Skin epidermis (tissue), 12 donors: ENCODE measurements around the gene PPL.
"Not testable (repeated sequence)": the region's sequence is repeated elsewhere in the genome, so short reads cannot be mapped to it uniquely, and the experiment has no call there.

ENCODE experiments used
- H3K27ac ChIP-seq, 21 experiments: fragments of 200-600 bp; sonication (generic) in 11 of 21; one replicate each; pipeline ENCODE4 v1.5.0; 2020; ENCODE audit warnings: mild to moderate bottlenecking in 3 of 21, inconsistent platforms in 2 of 21, moderate library complexity in 2 of 21
- H3K4me3 ChIP-seq, 7 experiments: fragments of 200-600 bp; sonication (generic) in 2 of 7; one replicate each; pipeline ENCODE4 v1.5.0; 2020; ENCODE audit warnings: inconsistent platforms in 2 of 7, mild to moderate bottlenecking in 2 of 7, moderate library complexity in 1 of 7

PPL gene

GRCh38 chr16:4936991-4937781 is at the start of gene PPL:
Gene PPL, minus strand, starts transcription at chr16:4937148. Its CDS starts 103 bp downstream, at chr16:4937045.
- Histone ChIP-seq H3K4me3 (peak within 1 kb of the TSS; percentile 40 to 87 (median 58)), H3K27ac (peak within 1 kb of the TSS in 20 of 21 experiments; percentile 1 to 94 (median 84))

- H3K4me3 ChIP-seq: no peak overlapping the region
- H3K27ac ChIP-seq: no peak overlapping the region
These were observed 47.4 kb upstream of the PPL start for GRCh38 chr16:4984174-4984990.

GRCh38 chr16:4982056-4982867 is 45.3 kb upstream of the PPL start:
- no peak overlapping the region for H3K27ac ChIP-seq
- H3K4me3 ChIP-seq: no peak overlapping the region

GRCh38 chr16:4981473-4981872 is 44.5 kb upstream of the PPL start:
- Histone ChIP-seq H3K27ac (no peak overlapping the region), H3K4me3 (no peak overlapping the region)

- no peak overlapping the region for H3K4me3 ChIP-seq
- no peak overlapping the region for H3K27ac ChIP-seq
These were observed 43.7 kb upstream of the PPL start for GRCh38 chr16:4980691-4981090.

GRCh38 chr16:4979736-4980660 is 43.0 kb upstream of the PPL start:
- Histone ChIP-seq H3K4me3 (no peak overlapping the region), H3K27ac (no peak overlapping the region)

GRCh38 chr16:4979164-4979563 is 42.2 kb upstream of the PPL start:
- H3K27ac ChIP-seq: no peak overlapping the region
- H3K4me3 ChIP-seq: no peak overlapping the region

- H3K4me3 ChIP-seq: no peak overlapping the region
- no peak overlapping the region for H3K27ac ChIP-seq
These were observed 39.7 kb upstream of the PPL start for GRCh38 chr16:4976611-4977145.

GRCh38 chr16:4976079-4976478 is 39.1 kb upstream of the PPL start:
- no peak overlapping the region for H3K4me3 ChIP-seq
- H3K27ac ChIP-seq: no peak overlapping the region

- Histone ChIP-seq H3K4me3 (no peak overlapping the region), H3K27ac (no peak overlapping the region)
These were observed 36.1 kb upstream of the PPL start for GRCh38 chr16:4972938-4973587.

- Histone ChIP-seq H3K4me3 (no peak overlapping the region), H3K27ac (no peak overlapping the region)
These were observed 33.1 kb upstream of the PPL start for GRCh38 chr16:4970010-4970409.

GRCh38 chr16:4968879-4969483 is 32.0 kb upstream of the PPL start:
- H3K27ac ChIP-seq: no peak overlapping the region
- no peak overlapping the region for H3K4me3 ChIP-seq

GRCh38 chr16:4968278-4968677 is 31.3 kb upstream of the PPL start:
- not testable (repeated sequence) for H3K4me3 ChIP-seq, H3K27ac ChIP-seq

GRCh38 chr16:4966736-4967453 is 29.9 kb upstream of the PPL start:
- Histone ChIP-seq H3K4me3 (no peak overlapping the region), H3K27ac (no peak overlapping the region)

- not testable (repeated sequence) for H3K4me3 ChIP-seq, H3K27ac ChIP-seq
These were observed 26.6 kb upstream of the PPL start for GRCh38 chr16:4963527-4963926.

- Histone ChIP-seq H3K27ac (no peak overlapping the region), H3K4me3 (no peak overlapping the region)
These were observed 25.8 kb upstream of the PPL start for GRCh38 chr16:4962716-4963115.

- Histone ChIP-seq H3K27ac (no peak overlapping the region), H3K4me3 (no peak overlapping the region)
These were observed 23.6 kb upstream of the PPL start for GRCh38 chr16:4960579-4960978.
